Measurements from ENCODE around the gene VWA5A. TPM values are rescaled to one million over a fixed set of nuclear protein-coding genes. Genes with fewer than 3 reads are reported as not detected.
"Not testable (repeated sequence)": the region's sequence is repeated elsewhere in the genome, so short reads cannot be mapped to it uniquely, and the experiment has no call there.

The VWA5A gene
- total RNA-seq, 1 experiment from 2014 or later = 9.7 TPM

- DNase-seq (ENCODE audit: low read depth) = not testable (repeated sequence)
Measured at GRCh38 chr11:124170315-124170714, 55.1 kb downstream of the VWA5A start.

DNA sequence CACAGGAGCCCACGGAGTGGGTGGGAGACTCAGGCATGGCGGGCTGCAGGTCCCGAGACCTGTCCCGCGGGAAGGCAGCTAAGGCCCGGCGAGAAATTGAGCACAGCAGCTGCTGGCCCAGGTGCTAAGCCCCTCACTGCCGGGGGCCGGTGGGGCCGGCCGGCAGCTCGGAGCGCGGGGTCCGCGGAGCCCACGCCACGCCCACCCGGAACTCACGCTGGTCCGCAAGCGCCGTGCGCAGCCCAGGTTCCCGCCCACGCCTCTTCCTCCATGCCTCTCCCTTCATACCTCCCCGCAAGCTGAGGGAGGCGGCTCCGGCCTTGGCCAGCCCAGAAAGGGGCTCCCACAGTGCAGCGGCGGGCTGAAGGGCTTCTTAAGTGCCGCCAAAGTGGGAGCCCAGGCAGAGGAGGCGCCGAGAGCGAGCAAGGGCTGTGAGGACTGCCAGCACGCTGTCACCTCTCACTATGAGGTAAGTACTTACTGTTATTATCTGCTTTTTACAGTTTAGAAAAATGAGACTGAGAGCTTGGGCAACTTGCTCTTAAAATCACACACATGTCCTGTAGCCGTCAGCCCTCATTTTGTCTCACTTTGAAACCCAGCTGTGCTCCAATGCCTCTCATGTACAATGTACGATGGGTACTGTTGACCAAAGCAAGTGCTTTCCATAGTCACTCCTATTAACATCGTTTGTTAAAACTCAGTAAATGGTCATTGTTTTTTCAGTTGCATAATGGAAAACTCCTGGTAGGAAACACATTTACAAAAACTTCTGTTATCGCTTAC is 55.7 kb downstream of the VWA5A start:
- DNase-seq (ENCODE audit: low read depth) = no peak

GRCh38 chr11:124172101-124172500 is 56.9 kb downstream of the VWA5A start:
- DNase-seq (ENCODE audit: low read depth) = no peak

DNA sequence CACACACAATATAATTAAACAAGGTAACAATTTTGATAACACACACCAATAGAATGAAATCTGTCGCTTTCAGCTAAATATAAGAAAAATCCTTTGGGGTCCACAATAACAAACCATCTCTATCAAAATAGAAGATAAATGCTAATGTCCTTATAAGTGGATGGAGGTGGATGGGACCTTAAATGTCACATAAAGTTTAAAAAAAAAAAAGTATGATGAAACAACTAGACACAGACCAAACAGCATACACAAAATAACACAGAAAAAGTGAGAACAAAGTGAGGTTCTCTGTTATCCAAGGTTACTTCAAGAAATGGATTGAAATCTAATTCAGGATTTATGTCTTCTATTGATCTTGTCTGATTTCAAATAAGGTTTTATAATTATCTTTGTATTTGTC is 57.3 kb downstream of the VWA5A start:
- no peak for DNase-seq (ENCODE audit: low read depth)

GRCh38 chr11:124174001-124174583 is 58.8 kb downstream of the VWA5A start:
- peak; percentile 74 for DNase-seq (ENCODE audit: low read depth)

DNA sequence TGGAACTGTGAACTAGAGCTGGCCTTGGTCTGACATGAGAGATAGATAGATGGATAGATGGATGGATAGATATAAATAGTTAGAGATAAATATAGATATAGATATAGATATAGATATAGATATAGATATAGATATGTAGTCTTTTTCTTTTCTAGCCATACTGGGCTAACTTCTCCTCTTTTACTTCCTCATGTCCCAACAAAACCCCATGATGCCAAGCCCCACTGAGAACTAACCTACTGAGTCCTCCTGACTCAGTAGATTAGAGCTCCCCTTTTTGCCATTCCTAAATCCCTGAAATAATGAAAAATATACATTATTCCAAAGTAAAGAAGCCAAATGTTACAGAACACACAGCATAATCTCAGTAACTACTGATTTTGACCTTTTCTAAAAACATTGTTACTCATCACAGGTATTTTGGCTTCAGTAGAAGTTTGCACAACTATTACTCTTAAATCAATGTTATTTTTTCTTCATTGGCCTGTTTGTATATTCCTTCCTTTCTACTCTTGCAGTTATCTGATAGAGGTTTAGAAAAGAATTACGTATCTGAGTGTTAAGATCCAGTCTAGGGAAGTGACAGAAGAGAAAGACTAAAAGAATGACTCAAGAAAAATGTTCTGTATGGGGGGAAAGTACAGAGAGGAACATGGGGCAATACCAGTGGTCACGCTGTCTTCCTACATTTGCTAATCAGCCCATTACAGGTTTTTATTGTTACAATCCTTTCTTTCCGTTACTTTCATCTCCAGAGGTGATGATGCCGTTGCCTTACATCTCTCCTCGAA is 61.9 kb downstream of the VWA5A start:
- no peak for DNase-seq (ENCODE audit: low read depth)

- no peak for DNase-seq (ENCODE audit: low read depth)
Measured at GRCh38 chr11:124179310-124179709, 64.1 kb downstream of the VWA5A start.

DNA sequence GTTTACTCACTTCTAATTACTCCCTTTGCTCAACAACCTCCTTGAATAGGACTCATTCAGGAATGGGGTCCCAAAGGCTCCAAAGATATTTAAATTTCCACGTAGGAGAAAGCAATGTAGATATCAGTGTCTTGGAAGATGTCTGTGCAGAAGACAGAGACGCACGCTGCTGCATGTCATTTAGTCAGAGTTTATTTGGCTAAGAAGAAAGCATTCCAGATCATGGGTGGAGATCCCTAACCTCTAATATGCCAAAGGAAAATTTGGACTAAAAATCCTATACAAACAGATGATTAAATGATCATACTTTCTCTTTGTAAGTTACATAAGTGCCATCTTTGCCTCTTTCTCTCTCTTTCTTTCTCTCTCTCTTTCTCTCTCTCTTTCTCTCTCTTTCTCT is 67.8 kb downstream of the VWA5A start, which contains the start of gene OR10D3:
TSS of gene OR10D3 (plus strand) at position 278 of the 400 bp plus-strand sequence. CDS start 1,925 bp downstream, outside the sequence.
- DNase-seq (ENCODE audit: low read depth) = no peak

DNA sequence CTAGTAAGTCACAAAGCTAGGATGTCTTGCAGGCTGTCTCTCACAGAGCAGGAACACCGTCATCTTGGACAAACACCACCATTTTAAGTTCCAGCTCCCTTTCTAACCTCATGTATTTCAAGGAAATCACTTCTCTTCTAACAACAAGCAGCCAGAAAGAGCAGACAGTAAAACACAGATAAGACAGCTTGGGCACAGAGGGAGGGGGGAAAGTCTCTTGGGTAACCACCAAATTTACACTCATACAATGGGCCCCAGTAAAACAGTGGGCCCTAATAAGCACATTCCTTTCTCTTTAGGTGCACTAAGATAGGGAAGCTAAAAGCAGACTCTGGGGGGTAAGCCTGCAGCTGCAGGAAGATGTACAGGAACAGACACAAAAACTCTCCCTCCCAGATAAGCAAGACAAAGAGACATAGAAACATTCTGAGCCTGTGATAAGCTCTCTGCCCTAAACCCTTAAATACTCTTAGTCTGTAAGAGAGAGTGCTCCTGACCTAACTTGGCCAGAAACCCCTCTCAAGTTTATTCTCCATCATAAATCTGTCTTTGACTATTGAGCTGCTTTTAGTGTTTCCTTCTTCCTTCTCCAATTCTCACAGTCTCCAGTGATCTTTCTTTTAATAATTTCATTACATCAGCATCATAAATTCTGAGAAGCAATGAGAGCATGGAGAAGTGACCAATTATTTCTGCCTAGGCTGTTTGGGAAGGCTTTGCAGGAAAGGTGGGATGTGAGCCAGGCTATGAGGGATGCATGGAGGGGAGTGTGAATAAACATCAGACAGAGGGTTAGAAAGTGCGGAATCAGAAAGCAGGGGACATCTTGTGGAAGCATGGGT is 75.3 kb downstream of the VWA5A start:
- no peak for DNase-seq (ENCODE audit: low read depth)

DNA sequence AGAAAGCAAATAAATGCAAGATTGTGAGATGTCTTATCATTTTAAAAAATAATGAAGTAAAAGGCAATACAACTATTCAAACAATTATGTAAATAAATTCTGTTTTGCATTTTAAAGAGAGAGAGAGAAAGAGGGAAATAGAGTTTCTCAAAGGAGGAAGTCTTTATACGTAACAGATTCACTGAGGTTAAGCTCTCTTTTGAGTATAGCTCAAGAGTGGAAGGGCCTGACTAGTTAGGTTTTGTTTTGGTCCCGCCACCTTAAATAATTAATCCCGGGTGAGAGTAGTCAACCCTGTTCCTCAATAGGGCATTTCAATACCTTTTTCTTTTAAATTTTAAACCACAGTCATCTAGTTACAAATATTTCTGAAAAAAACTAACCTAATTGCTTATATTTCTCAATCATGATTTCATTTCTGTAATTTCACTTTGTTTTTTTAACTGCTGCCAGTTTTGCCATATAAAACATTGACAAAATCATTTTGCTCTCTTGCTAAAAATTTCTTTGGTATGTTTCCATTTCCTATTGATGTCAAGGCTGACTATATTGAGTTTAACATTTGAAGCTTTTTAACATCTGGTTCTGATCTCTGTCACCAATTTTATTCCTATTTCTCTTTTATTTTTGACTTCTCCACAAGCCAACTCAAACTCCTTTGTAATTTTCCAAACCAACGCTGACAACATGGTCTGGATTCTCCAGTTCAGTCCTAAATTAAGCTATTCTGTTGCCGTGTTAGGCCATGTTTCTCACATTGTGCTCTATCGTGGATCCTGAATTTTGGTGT is 78.2 kb downstream of the VWA5A start:
- DNase-seq (ENCODE audit: low read depth) = no peak

GRCh38 chr11:124194293-124195188 is 79.3 kb downstream of the VWA5A start:
- peak; percentile 5 for DNase-seq (ENCODE audit: low read depth)

DNA sequence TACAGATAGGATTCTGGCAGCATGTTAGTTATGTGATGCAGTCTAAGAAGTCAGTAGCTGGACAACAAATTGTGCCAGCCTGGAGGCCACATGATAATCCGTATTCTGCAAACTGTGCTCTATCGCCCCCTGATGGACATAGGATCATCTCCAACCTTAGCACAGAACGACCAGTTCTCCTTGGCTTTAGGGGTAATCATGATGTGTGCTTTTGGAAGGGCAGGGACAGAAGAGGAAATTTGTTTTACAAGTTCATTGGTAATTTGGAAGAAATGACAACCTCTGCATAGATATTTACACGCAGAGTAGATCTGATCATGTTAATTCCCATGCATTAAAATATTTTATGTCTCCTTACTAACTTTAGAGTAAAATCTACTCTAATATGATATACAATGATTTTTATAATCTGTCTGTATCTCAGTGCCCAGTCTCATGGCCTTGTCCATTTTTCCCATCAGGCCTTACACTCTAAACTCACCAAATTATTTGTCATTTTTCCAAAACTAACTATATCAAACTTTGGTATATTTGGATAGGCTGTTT is 80.0 kb downstream of the VWA5A start:
- DNase-seq (ENCODE audit: low read depth) = peak; percentile 66

Other genes with a start within 250 kb of the VWA5A start
- gene TMEM225, start 229.8 kb upstream of the VWA5A start, total RNA-seq (2014; rRNA removed) = not detected in 2 replicates
- not detected in 2 replicates for gene OR8D4, start 213.3 kb upstream of the VWA5A start, total RNA-seq (2014; rRNA removed)
- gene OR4D5, start 175.8 kb upstream of the VWA5A start, total RNA-seq (2014; rRNA removed) = not detected in 2 replicates
- not detected in 2 replicates for gene OR6T1, start 171.6 kb upstream of the VWA5A start, total RNA-seq (2014; rRNA removed)
- gene OR10S1, start 137.7 kb upstream of the VWA5A start, total RNA-seq (2014; rRNA removed) = not detected in 2 replicates
- gene OR10G6, start 120.3 kb upstream of the VWA5A start, total RNA-seq (2014; rRNA removed) = not detected in 2 replicates
- not detected in 2 replicates for gene OR10G4, start 102.5 kb upstream of the VWA5A start, total RNA-seq (2014; rRNA removed)
- gene OR10G9, start 92.4 kb upstream of the VWA5A start, total RNA-seq (2014; rRNA removed) = not detected in 2 replicates
- gene OR10G8, start 88.7 kb upstream of the VWA5A start, total RNA-seq (2014; rRNA removed) = not detected in 2 replicates
- gene OR10G7, start 74.1 kb upstream of the VWA5A start, total RNA-seq (2014; rRNA removed) = not detected in 2 replicates
- gene OR10D3, start 67.9 kb downstream of the VWA5A start, total RNA-seq (2014; rRNA removed) = not detected in 2 replicates
- gene OR8G1, start 125.6 kb downstream of the VWA5A start, total RNA-seq (2014; rRNA removed) = not detected in 2 replicates
- not detected in 2 replicates for gene OR8G5, start 140.9 kb downstream of the VWA5A start, total RNA-seq (2014; rRNA removed)
- gene OR8D1, start 198.5 kb downstream of the VWA5A start, total RNA-seq (2014; rRNA removed) = not detected in 2 replicates
- not detected in 2 replicates for gene OR8D2, start 204.7 kb downstream of the VWA5A start, total RNA-seq (2014; rRNA removed)